MM.1S (cell line): ENCODE measurements around the gene SMAD7.

Source experiments
- DNase-seq: peaks from one replicate; pipeline ENCODE4 v3.0.0-alpha.2; 2015
- H2AFZ ChIP-seq: fragments of 300-600 bp; sonication (generic); 2 replicates; pipeline ENCODE4 v1.6.0; 2016; ENCODE audit warnings: antibody characterized with exemption, low read length
- H3F3A ChIP-seq: fragments of 300-600 bp; sonication (generic); 2 replicates; pipeline ENCODE4 v1.6.1; 2016; ENCODE audit warnings: mild to moderate bottlenecking, antibody characterized with exemption, low read length, moderate library complexity, mixed read lengths; ENCODE audit not compliant: insufficient read depth
- H3K27ac ChIP-seq: fragments of 300-600 bp; sonication (generic); 2 replicates; pipeline ENCODE4 v1.5.1; 2016; ENCODE audit warnings: mild to moderate bottlenecking, low read length
- H3K27me3 ChIP-seq: fragments of 300-600 bp; sonication (generic); replicated peaks from 2 replicates; pipeline ENCODE4 v1.6.0; 2016; ENCODE audit warnings: low read length; ENCODE audit not compliant: insufficient read depth
- H3K36me3 ChIP-seq: fragments of 300-600 bp; sonication (generic); replicated peaks from 2 replicates; pipeline ENCODE4 v1.6.1; 2016; ENCODE audit warnings: mild to moderate bottlenecking, low read length, mixed read lengths; ENCODE audit not compliant: insufficient read depth
- H3K4me1 ChIP-seq: fragments of 300-600 bp; sonication (generic); 2 replicates; pipeline ENCODE4 v1.6.1; 2016; ENCODE audit warnings: low read length, mixed read lengths
- H3K4me2 ChIP-seq: fragments of 300-600 bp; sonication (generic); 2 replicates; pipeline ENCODE4 v1.6.0; 2016; ENCODE audit warnings: low read depth, low read length
- H3K4me3 ChIP-seq: fragments of 300-600 bp; sonication (generic); 2 replicates; pipeline ENCODE4 v1.5.1; 2016; ENCODE audit warnings: low read length, mixed read lengths
- H3K79me2 ChIP-seq: fragments of 300-600 bp; sonication (generic); 2 replicates; pipeline ENCODE4 v1.6.1; 2016; ENCODE audit warnings: mixed run types, low read length, mixed read lengths
- H3K9ac ChIP-seq: fragments of 300-600 bp; sonication (generic); 2 replicates; pipeline ENCODE4 v1.6.1; 2016; ENCODE audit warnings: low read length, mixed read lengths
- H3K9me2 ChIP-seq: fragments of 300-600 bp; sonication (generic); replicated peaks from 2 replicates; pipeline ENCODE4 v1.6.1; 2016; ENCODE audit warnings: mild to moderate bottlenecking, low read length, mixed read lengths; ENCODE audit not compliant: insufficient read depth
- H3K9me3 ChIP-seq: fragments of 300-600 bp; sonication (generic); replicated peaks from 2 replicates; pipeline ENCODE4 v1.6.1; 2016; ENCODE audit warnings: mild to moderate bottlenecking, low read length, mixed read lengths; ENCODE audit not compliant: insufficient read depth
- H4K20me1 ChIP-seq: fragments of 300-600 bp; sonication (generic); 2 replicates; pipeline ENCODE4 v1.6.1; 2016; ENCODE audit warnings: mild to moderate bottlenecking, low read length, moderate library complexity, mixed read lengths; ENCODE audit not compliant: insufficient read depth
- EZH2 ChIP-seq: fragments of 300-600 bp; sonication (generic); optimal IDR thresholded peaks from 2 replicates; pipeline ENCODE3; 2017; ENCODE audit warnings: low read depth, mild to moderate bottlenecking, antibody characterized with exemption, low read length, mixed read lengths
- EZH2phosphoT487 ChIP-seq: fragments of 300-600 bp; sonication (generic); IDR thresholded peaks from 2 replicates; pipeline ENCODE4 v1.6.1; 2018; ENCODE audit warnings: antibody characterized with exemption, low read length
- TF ChIP-seq, protein P1 (sequence below): fragments of 300-600 bp; sonication (generic); IDR thresholded peaks from 2 replicates; pipeline ENCODE4 v1.5.1; 2016; ENCODE audit warnings: antibody characterized with exemption, low read length, mixed read lengths

The SMAD7 gene

DNA sequence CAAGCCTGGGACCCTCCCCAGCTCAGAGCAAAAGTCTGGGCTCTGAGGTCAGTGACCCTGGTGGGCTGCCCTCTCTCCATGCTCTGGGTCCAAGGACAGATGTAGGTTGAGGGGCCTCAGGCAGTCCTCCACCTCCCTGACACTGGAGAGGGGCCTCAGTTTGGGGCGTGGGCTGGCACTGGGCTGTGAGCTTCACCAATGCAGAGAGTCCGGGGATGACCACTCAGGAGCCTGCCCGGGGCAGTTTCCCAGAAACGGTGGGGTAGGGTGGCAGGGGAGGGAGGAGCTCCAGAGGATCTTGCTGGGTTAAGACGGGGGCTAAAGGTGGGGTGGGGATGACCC lies 40.5 kb upstream of the SMAD7 start:
- H3K27me3 ChIP-seq, result no peaks in the 10 kb centered on the region
- H3K4me2 ChIP-seq, result no peak overlapping the region
- no peak overlapping the region for H3K27ac ChIP-seq
- no peak overlapping the region for H3K4me3 ChIP-seq
- H3K9me2 ChIP-seq, result no peaks in the 10 kb centered on the region
- no peaks in the 10 kb centered on the region for H3K36me3 ChIP-seq
- H3K9ac ChIP-seq, result no peak overlapping the region
- no peak for DNase-seq
- no peaks in the 10 kb centered on the region for H3K79me2 ChIP-seq
- H4K20me1 ChIP-seq, result no peaks in the 10 kb centered on the region
- no peak overlapping the region for H2AFZ ChIP-seq
- H3K4me1 ChIP-seq, result 0 out of 2 replicates have a peak, but pooled peaks cover 3% of the 10 kb centered on the region
- H3F3A ChIP-seq, result no peaks in the 10 kb centered on the region
- H3K9me3 ChIP-seq, result no peaks in the 10 kb centered on the region
- TF ChIP-seq EZH2, result no peak
- TF ChIP-seq, protein P1, sequence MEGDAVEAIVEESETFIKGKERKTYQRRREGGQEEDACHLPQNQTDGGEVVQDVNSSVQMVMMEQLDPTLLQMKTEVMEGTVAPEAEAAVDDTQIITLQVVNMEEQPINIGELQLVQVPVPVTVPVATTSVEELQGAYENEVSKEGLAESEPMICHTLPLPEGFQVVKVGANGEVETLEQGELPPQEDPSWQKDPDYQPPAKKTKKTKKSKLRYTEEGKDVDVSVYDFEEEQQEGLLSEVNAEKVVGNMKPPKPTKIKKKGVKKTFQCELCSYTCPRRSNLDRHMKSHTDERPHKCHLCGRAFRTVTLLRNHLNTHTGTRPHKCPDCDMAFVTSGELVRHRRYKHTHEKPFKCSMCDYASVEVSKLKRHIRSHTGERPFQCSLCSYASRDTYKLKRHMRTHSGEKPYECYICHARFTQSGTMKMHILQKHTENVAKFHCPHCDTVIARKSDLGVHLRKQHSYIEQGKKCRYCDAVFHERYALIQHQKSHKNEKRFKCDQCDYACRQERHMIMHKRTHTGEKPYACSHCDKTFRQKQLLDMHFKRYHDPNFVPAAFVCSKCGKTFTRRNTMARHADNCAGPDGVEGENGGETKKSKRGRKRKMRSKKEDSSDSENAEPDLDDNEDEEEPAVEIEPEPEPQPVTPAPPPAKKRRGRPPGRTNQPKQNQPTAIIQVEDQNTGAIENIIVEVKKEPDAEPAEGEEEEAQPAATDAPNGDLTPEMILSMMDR, result no peak

DNA sequence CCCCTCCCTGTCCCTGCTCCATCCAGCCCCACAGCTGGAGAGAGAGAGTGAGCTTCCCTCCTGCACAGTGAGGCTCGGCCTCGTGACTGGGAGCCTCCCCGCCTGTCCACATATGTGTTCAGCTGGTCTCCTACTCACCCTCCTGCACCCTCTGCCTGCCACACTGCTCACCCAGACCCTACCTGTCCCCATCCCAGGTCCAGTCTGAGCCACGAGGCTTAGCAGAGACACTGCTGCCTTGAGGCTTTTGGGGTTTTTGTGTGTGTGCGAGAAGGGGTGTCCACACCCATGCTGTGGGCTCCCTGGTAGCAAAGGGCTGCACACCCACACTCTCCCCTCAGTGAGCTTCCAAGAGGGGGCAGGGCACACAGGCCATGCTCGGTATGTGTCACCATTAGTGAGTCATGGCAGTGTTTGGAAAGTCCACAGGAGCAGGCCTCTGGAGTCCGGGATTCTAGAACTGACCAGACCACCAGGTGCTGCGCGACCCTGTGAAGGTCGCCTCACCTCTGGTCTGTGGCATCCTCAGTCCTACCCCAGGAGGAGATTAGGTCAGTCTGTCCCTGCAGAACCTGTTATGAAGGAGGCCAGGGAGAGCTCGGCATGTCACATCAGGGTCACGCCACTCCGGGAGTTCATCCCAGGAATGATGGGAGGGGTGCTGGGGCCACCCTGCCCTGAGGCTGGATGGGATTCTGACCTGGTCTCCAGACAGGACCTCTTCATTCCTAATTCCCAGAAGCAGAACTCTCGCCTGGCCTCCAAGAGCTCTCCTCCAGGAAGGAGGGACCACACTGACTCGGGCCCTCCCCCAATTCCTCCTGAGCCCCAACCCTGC lies 39.9 kb upstream of the SMAD7 start:
- no peak overlapping the region for H3K9ac ChIP-seq
- no peaks in the 10 kb centered on the region for H3K9me2 ChIP-seq
- no peaks in the 10 kb centered on the region for H3K27me3 ChIP-seq
- no peak overlapping the region for H2AFZ ChIP-seq
- no peaks in the 10 kb centered on the region for H3K4me1 ChIP-seq
- TF ChIP-seq EZH2phosphoT487, result no peak
- no peak for TF ChIP-seq EZH2
- TF ChIP-seq, protein P1, result no peak
- no peaks in the 10 kb centered on the region for H3K36me3 ChIP-seq
- no peak overlapping the region for H3K4me3 ChIP-seq
- H4K20me1 ChIP-seq, result no peaks in the 10 kb centered on the region
- no peak overlapping the region for H3K4me2 ChIP-seq
- no peak overlapping the region for H3K27ac ChIP-seq
- H3K79me2 ChIP-seq, result no peaks in the 10 kb centered on the region
- no peaks in the 10 kb centered on the region for H3F3A ChIP-seq
- DNase-seq, result no peak
- H3K9me3 ChIP-seq, result no peaks in the 10 kb centered on the region

DNA sequence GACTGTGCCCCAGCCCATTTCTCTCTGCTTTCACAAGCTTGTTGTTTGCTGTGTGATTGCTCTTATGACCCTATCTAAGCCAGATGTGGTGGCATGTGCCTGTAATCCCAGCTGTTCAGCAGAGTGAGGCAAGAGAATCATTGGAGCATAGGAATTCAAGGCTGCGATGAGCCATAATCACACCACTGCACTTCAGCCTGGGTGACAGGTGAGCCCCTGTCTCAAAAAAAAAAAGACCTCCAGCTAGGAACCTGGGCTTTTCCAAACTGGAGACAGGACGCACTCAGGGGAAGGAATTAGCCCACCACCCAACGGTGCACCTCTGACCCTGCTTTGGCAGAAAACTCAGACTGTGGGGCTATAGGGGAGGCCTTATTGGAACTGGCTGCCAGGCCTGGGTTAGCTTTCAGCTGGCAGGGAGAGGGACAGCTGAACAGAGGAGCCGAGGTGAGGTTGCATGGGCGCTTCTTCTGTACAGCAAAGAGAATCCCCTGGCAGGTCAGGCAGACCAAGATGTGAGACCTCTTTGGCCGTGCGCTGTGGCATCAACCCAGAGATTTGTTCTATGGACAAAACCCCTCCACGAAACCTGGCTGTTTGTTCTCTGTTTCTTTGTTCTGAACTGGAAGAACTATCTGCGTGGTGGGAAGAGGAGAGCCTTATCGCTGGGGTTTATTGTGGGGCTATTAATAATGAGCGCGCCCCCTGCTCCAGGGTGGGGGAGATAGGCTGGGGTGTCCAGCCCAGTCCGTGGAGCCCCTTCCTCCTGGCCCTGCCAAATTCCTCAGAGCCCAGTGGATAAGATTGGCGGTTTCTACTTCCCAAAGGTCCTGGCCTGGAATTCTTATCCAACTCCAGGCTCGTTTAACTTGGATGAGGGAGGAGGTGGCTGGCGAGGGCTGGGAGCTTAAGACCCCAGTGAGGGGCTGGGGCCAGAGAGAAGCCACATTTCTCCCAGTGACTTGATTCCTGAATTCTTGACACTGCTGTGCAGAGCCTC lies 38.8 kb upstream of the SMAD7 start:
- no peaks in the 10 kb centered on the region for H3K27me3 ChIP-seq
- no peak for DNase-seq
- no peaks in the 10 kb centered on the region for H3K36me3 ChIP-seq
- TF ChIP-seq EZH2, result no peak
- TF ChIP-seq EZH2phosphoT487, result no peak
- TF ChIP-seq, protein P1, result no peak
- no peaks in the 10 kb centered on the region for H4K20me1 ChIP-seq
- H2AFZ ChIP-seq, result no peak overlapping the region
- no peaks in the 10 kb centered on the region for H3F3A ChIP-seq
- H3K9me3 ChIP-seq, result no peaks in the 10 kb centered on the region
- no peak overlapping the region for H3K27ac ChIP-seq
- no peak overlapping the region for H3K9ac ChIP-seq
- H3K4me2 ChIP-seq, result no peak overlapping the region
- H3K79me2 ChIP-seq, result no peaks in the 10 kb centered on the region
- H3K4me1 ChIP-seq, result no peaks in the 10 kb centered on the region
- no peak overlapping the region for H3K4me3 ChIP-seq
- H3K9me2 ChIP-seq, result no peaks in the 10 kb centered on the region
